Hematopoietic multipotent progenitor cell treated with erythropoietin and hydrocortisone succinate and interleukin-3 and kit ligand, for 4 days (in vitro differentiated cells): ENCODE data around the gene OR12D2.
"Not testable (repeated sequence)": the region's sequence is repeated elsewhere in the genome, so short reads cannot be mapped to it uniquely, and the experiment has no call there.

Experiments used
- DNase-seq: peaks from one replicate; pipeline ENCODE4 v3.0.0-alpha.2; 2015

Gene OR12D2

GRCh38 chr6:29395331-29395730 is at the start of gene OR12D2:
Gene OR12D2, plus strand, starts transcription at chr6:29395631. Its CDS starts 1,069 bp downstream, at chr6:29396700.
- DNase-seq, result no peak

- DNase-seq, result not testable (repeated sequence)
Observed at GRCh38 chr6:29349348-29349747, 46.1 kb upstream of the OR12D2 start.

GRCh38 chr6:29354980-29355379 is 40.5 kb upstream of the OR12D2 start:
- DNase-seq, result no peak

- peak; percentile 19 for DNase-seq
Observed at GRCh38 chr6:29355603-29356002, 39.8 kb upstream of the OR12D2 start.

- no peak for DNase-seq
Observed at GRCh38 chr6:29368765-29369164, 26.7 kb upstream of the OR12D2 start, which contains the start of gene OR5V1. Gene OR5V1, minus strand, starts transcription at chr6:29368865. Its CDS starts 12,670 bp downstream, at chr6:29356195.

- DNase-seq, result no peak
Observed at GRCh38 chr6:29375191-29375590, 20.2 kb upstream of the OR12D2 start, which contains the start of gene OR12D3. Gene OR12D3, minus strand, starts transcription at chr6:29375291. Its CDS starts 4 bp downstream, at chr6:29375287.

GRCh38 chr6:29376003-29376402 is 19.4 kb upstream of the OR12D2 start:
- peak; percentile 63 for DNase-seq

GRCh38 chr6:29388533-29388932 is 6.9 kb upstream of the OR12D2 start:
- DNase-seq, result no peak

- no peak for DNase-seq
Observed at GRCh38 chr6:29399525-29399924, 4.1 kb downstream of the OR12D2 start.

GRCh38 chr6:29403801-29404200 is 8.4 kb downstream of the OR12D2 start:
- no peak for DNase-seq

GRCh38 chr6:29414588-29414987 is 19.2 kb downstream of the OR12D2 start, which contains the start of gene OR12D1:
Gene OR12D1, plus strand, starts transcription at chr6:29414928.
- DNase-seq, result no peak

GRCh38 chr6:29419516-29419915 is 24.1 kb downstream of the OR12D2 start:
- DNase-seq, result no peak

GRCh38 chr6:29424168-29424567 is 28.7 kb downstream of the OR12D2 start:
- DNase-seq, result no peak

- DNase-seq, result no peak
Observed at GRCh38 chr6:29424575-29424974, 29.1 kb downstream of the OR12D2 start.

GRCh38 chr6:29425075-29425474 is 29.6 kb downstream of the OR12D2 start:
- DNase-seq, result no peak

- DNase-seq, result no peak
Observed at GRCh38 chr6:29426654-29427053, 31.2 kb downstream of the OR12D2 start.

- peak; percentile 53 for DNase-seq
Observed at GRCh38 chr6:29436730-29437129, 41.3 kb downstream of the OR12D2 start.

GRCh38 chr6:29439006-29439405 is 43.6 kb downstream of the OR12D2 start, which contains the start of gene OR10C1:
Gene OR10C1, plus strand, starts transcription at chr6:29439306. Its CDS starts 710 bp downstream, at chr6:29440016.
- no peak for DNase-seq

- peak; percentile 84 for DNase-seq
Observed at GRCh38 chr6:29442719-29443118, 47.3 kb downstream of the OR12D2 start.

- DNase-seq, result not testable (repeated sequence)
Observed at GRCh38 chr6:29444031-29444430, 48.6 kb downstream of the OR12D2 start.
